Gastrocnemius medialis (tissue), 4 donors: ENCODE results near the gene ALG12.

Experiments
- POLR2A ChIP-seq, 2 donors: fragments of 450-650 bp; IDR thresholded peaks; one replicate each; pipeline ENCODE4 v1.6.1; 2017; ENCODE audit warnings: antibody characterized with exemption in 2 of 2, mild to moderate bottlenecking in 2 of 2, moderate library complexity in 2 of 2
- TF ChIP-seq, protein P1 (sequence below), 5 experiments: fragments of 450-650 bp in 3 of 5; fragments of 200-600 bp in 2 of 5; sonication (generic) in 2 of 5; IDR thresholded peaks in 4 of 5; conservative IDR thresholded peaks in 1 of 5; 1 replicate in 4 of 5; 2 replicates in 1 of 5; pipeline ENCODE4 v1.5.1; 2016 to 2019; ENCODE audit warnings: antibody characterized with exemption in 5 of 5, mild to moderate bottlenecking in 3 of 5, moderate library complexity in 3 of 5

DNA sequence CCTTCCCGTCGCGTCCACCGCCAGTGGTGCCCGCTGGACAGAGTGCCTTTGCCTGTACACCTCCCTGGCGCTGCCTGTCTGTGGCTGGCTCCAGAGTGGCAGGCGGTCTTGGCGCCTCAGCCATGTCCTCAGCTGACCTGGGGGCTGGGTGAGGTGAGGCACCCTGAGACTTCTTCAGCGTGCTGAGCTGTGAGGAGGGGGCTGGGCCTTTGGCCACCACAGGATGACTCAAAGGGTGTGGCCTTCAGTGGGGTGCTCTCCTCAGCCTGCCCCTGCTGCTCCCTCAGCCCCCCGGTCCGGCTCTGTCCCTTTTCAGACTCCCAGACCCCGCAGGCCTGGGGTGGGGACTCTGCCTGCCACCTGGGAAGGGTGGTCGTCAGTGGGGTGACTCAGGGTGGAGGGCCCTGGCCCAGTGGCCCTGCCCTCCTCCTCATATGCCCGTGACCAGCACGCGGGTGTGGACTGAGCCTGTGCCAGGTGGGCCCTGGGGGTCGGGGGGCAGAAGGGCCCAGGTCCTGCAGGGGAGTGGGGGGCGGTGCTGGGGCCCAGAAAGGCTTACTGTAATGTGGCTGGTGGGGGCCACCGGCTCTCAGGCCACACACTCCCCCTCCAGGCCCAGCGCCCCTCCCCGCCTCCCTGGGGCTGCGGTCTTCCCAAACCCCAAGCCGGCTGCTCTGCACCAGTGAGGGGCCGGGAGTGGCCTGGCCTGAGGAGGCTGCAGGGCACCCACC, 16.1 kb upstream of the ALG12 start:
- TF ChIP-seq, protein P1, sequence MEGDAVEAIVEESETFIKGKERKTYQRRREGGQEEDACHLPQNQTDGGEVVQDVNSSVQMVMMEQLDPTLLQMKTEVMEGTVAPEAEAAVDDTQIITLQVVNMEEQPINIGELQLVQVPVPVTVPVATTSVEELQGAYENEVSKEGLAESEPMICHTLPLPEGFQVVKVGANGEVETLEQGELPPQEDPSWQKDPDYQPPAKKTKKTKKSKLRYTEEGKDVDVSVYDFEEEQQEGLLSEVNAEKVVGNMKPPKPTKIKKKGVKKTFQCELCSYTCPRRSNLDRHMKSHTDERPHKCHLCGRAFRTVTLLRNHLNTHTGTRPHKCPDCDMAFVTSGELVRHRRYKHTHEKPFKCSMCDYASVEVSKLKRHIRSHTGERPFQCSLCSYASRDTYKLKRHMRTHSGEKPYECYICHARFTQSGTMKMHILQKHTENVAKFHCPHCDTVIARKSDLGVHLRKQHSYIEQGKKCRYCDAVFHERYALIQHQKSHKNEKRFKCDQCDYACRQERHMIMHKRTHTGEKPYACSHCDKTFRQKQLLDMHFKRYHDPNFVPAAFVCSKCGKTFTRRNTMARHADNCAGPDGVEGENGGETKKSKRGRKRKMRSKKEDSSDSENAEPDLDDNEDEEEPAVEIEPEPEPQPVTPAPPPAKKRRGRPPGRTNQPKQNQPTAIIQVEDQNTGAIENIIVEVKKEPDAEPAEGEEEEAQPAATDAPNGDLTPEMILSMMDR (IDR thresholded peaks at IDR 0.05 in 4 of 5, conservative IDR thresholded peaks at IDR 0.05 in 1 of 5), result no peak
- peak in 1 of 2 donors; percentile 20 for TF ChIP-seq POLR2A (IDR thresholded peaks at IDR 0.05)
